Gastrocnemius medialis (tissue), 4 donors: ENCODE data around the gene CELF1. TPM values are rescaled to one million over a fixed set of nuclear protein-coding genes. Genes with fewer than 3 reads are reported as not detected.

Experiments
- ATAC-seq, 2 donors: fragments of 150-250 bp; one replicate each; pipeline ENCODE4 v1.9.1; 2016
- DNase-seq, 2 donors: peaks; one replicate each; pipeline ENCODE4 v3.0.0-alpha.2; 2019
- H3K27ac ChIP-seq, 4 donors: fragments of 200-600 bp; sonication (generic); 1 replicate in 1 of 4; 2 replicates in 3 of 4; pipeline ENCODE4 v1.5.1; 2016 to 2018; ENCODE audit warnings: mild to moderate bottlenecking in 2 of 4, moderate library complexity in 1 of 4
- H3K27me3 ChIP-seq, 3 donors: fragments of 200-600 bp; sonication (generic) in 2 of 3; 1 replicate in 1 of 3; 2 replicates in 2 of 3; pipeline versions ENCODE4 v1.5.1 to v1.6.0; 2016 to 2019; ENCODE audit warnings: mild to moderate bottlenecking in 1 of 3, moderate library complexity in 1 of 3
- H3K36me3 ChIP-seq, 2 donors: fragments of 200-600 bp; sonication (generic) in 1 of 2; one replicate each; pipeline ENCODE4 v1.5.1; 2017 to 2018
- H3K4me1 ChIP-seq, 2 donors: fragments of 200-600 bp; sonication (generic) in 1 of 2; one replicate each; pipeline ENCODE4 v1.5.1; 2016 to 2017; ENCODE audit warnings: mild to moderate bottlenecking in 2 of 2
- H3K4me3 ChIP-seq, 4 donors: fragments of 200-600 bp; sonication (generic) in 3 of 4; 1 replicate in 1 of 4; 2 replicates in 3 of 4; pipeline ENCODE4 v1.5.1; 2016 to 2019; ENCODE audit warnings: mild to moderate bottlenecking in 2 of 4
- H3K9me3 ChIP-seq, 3 donors: fragments of 200-600 bp; sonication (generic) in 2 of 3; 1 replicate in 1 of 3; 2 replicates in 2 of 3; pipeline ENCODE4 v1.5.1; 2016 to 2019
- POLR2A ChIP-seq, 2 donors: fragments of 450-650 bp; IDR thresholded peaks; one replicate each; pipeline ENCODE4 v1.6.1; 2017; ENCODE audit warnings: antibody characterized with exemption in 2 of 2, mild to moderate bottlenecking in 2 of 2, moderate library complexity in 2 of 2
- in situ Hi-C, 4 donors: fragments of 200-750 bp; cut with MboI; loops; one replicate each; pipeline versions ENCODE4 v1.15.0 to v1.8.0; 2017; ENCODE audit warnings: low sequenced_read_pairs in 4 of 4
- intact Hi-C: fragments of 100-400 bp; cut with DNase I; formaldehyde crosslinking; loops from one replicate; pipeline ENCODE4 v1.15.1; 2023; ENCODE audit warnings: low total_unique reads
- total RNA-seq, 4 donors: library from RNA; depleted of rRNA; stranded (reverse); fragments of >200 nt; gene quantifications; one replicate each; pipeline versions ENCODE4 v1.1.0 to v1.2.3, GENCODE V29; 2016
- TF ChIP-seq, protein P1 (sequence below), 5 experiments: fragments of 450-650 bp in 3 of 5; fragments of 200-600 bp in 2 of 5; sonication (generic) in 2 of 5; IDR thresholded peaks in 4 of 5; conservative IDR thresholded peaks in 1 of 5; 1 replicate in 4 of 5; 2 replicates in 1 of 5; pipeline ENCODE4 v1.5.1; 2016 to 2019; ENCODE audit warnings: antibody characterized with exemption in 5 of 5, mild to moderate bottlenecking in 3 of 5, moderate library complexity in 3 of 5

CELF1 gene
- total RNA-seq, 4 donors from 2014 or later, result 106 to 185 (median 136) TPM

DNA sequence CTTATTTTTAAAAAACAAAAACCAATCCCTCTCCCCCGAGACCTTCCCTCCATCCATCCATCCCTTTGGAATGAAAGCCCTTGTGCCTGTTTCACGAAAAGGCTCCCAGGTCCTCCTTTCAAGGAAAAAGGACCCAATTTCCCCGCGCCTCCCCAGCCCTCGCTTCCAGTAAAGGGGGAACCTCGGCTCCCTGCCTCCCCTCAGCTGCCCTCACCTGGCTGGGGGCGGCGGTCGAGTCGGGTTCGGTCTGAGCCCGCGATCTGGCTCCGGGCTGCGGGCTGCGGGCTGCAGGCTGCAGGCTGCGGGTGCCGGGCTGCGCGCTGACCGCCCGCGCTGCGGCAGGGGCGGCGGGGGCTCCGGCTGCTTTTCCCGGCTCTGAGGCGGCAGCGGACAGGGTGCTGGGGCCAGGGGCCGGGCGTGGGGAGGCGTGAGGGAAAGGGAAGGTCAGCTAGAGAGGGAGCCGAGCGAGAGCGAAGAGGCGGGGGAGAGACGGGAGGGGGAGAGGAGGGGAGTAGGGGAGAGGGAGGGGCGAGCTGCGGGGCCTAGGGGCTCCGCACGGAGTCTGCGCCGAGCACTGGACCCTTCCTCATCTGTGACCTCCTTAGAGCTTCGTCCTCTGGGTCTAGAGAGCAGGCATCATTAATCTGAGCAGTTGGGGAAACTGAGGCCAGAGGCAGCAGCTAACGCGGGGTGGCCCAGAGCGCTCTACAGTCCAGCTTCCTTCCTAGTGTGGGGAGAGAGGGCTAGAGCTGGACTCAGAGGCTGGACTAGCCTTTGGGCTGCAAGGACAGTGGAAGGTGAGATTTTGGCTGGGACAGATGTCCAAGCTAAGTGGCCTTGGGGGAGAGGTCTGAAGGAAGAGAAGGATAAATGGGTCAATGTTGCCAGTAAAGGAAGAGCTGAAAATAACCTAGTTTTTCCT lies 41.3 kb upstream of the CELF1 start, which contains the start of gene C1QTNF4:
TSS of gene C1QTNF4 (minus strand) at position 478 of the 922 bp plus-strand sequence. CDS start 3,601 bp downstream, outside the sequence.
- Histone ChIP-seq H3K36me3 (no peaks in the 10 kb centered on the region), H3K4me3 (peak within 1 kb of the TSS in 3 of 4 donors; percentile 5 to 36 (median 32)), H3K9me3 (no peaks in the 10 kb centered on the region), H3K4me1 (peaks cover 4 to 9% of the 10 kb centered on the region in 2 donors), H3K27me3 (peaks cover 29 to 53% (median 47%) of the 10 kb centered on the region in 3 donors), H3K27ac (no peak within 1 kb of the TSS)
- DNase-seq, result no peak
- no peak for TF ChIP-seq POLR2A (IDR thresholded peaks at IDR 0.05)
- intact Hi-C loops, result no loop called here
- in situ Hi-C loops, result no loop called here
- peak in 1 of 2 donors; percentile 22 for ATAC-seq

DNA sequence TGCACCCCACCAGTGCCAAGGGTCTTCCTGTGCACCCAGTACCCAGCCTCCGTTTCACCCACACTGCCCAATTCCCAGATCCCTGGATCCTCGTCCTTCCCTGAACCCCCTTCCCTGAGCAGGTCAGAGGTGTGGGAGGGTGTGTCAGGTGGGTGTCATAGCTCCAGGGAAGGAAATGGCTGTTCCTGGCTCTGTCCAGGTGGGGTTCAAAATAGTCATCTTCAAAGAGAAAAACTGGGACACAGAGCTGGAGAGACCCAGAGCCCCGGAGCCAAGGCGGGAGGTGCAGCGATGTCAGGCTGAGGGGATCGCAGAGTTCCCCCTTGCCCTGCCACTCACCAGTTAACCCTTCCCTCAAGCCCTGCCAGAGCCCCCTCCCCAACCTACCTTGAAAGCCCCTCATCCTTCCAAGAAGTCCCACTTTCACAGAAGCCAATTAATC lies 40.6 kb upstream of the CELF1 start:
- H3K27ac ChIP-seq, result no peak overlapping the region
- intact Hi-C loops, result no loop called here
- DNase-seq, result no peak

DNA sequence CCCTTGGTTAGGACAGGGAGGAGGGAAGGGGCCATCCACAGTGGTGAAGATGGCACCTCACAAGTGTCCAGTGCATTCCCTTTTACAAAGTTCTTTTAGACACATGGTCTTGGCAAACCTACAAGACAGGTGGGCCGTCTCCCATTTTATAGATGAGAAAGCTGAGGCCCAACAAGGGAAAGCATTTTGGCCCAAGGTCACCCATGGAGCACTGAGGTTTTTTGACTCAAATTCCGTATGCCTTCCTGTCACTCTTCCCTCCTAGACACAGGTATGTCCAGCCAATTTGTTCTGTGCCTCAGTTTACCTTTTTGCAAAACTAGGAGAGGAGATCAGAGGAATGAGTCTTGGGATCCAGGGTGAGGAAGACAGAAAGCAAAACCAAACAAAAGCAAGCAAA lies 40.0 kb upstream of the CELF1 start:
- intact Hi-C loops, result no loop called here
- H3K27me3 ChIP-seq, result peaks cover 29 to 55% (median 47%) of the 10 kb centered on the region in 3 donors
- in situ Hi-C loops, result no loop called here
- H3K9me3 ChIP-seq, result no peaks in the 10 kb centered on the region
- no peak for ATAC-seq
- DNase-seq, result no peak
- H3K4me3 ChIP-seq, result no peak overlapping the region
- TF ChIP-seq, protein P1, sequence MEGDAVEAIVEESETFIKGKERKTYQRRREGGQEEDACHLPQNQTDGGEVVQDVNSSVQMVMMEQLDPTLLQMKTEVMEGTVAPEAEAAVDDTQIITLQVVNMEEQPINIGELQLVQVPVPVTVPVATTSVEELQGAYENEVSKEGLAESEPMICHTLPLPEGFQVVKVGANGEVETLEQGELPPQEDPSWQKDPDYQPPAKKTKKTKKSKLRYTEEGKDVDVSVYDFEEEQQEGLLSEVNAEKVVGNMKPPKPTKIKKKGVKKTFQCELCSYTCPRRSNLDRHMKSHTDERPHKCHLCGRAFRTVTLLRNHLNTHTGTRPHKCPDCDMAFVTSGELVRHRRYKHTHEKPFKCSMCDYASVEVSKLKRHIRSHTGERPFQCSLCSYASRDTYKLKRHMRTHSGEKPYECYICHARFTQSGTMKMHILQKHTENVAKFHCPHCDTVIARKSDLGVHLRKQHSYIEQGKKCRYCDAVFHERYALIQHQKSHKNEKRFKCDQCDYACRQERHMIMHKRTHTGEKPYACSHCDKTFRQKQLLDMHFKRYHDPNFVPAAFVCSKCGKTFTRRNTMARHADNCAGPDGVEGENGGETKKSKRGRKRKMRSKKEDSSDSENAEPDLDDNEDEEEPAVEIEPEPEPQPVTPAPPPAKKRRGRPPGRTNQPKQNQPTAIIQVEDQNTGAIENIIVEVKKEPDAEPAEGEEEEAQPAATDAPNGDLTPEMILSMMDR (IDR thresholded peaks at IDR 0.05 in 4 of 5, conservative IDR thresholded peaks at IDR 0.05 in 1 of 5), result no peak
- no peak for TF ChIP-seq POLR2A (IDR thresholded peaks at IDR 0.05)
- peaks cover 4 to 9% of the 10 kb centered on the region in 2 donors for H3K4me1 ChIP-seq
- no peaks in the 10 kb centered on the region for H3K36me3 ChIP-seq
- H3K27ac ChIP-seq, result no peak overlapping the region

More for the DNA sequence above, 40.6 kb upstream of the CELF1 start:
- peaks cover 4 to 9% of the 10 kb centered on the region in 2 donors for H3K4me1 ChIP-seq
- H3K4me3 ChIP-seq, result no peak overlapping the region
- in situ Hi-C loops, result no loop called here
- no peaks in the 10 kb centered on the region for H3K36me3 ChIP-seq
- no peak for ATAC-seq
- TF ChIP-seq, protein P1 (IDR thresholded peaks at IDR 0.05 in 4 of 5, conservative IDR thresholded peaks at IDR 0.05 in 1 of 5), result no peak
- TF ChIP-seq POLR2A (IDR thresholded peaks at IDR 0.05), result no peak
- no peaks in the 10 kb centered on the region for H3K9me3 ChIP-seq
- H3K27me3 ChIP-seq, result peaks cover 29 to 55% (median 47%) of the 10 kb centered on the region in 3 donors

DNA sequence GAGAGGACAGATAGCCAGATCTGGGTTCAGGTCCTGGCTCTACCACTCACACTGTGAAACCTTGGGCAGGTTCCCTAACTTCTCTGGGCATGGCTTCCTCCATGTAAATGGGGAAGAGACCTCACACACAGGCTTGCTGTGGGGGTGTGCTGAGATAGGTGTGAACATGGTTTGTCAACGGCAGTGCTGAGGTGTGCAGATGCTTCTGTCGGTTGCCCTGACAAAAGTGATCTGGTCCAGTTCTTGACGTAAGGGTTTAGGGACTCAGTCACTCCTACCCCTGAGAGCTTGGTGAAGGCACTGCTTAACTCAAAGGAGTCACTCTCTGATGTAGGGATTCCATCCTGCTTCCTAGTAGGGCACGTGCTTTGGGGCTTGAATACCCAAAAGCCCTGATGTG lies 39.3 kb upstream of the CELF1 start:
- Histone ChIP-seq H3K27ac (no peak overlapping the region), H3K9me3 (no peaks in the 10 kb centered on the region), H3K36me3 (no peaks in the 10 kb centered on the region), H3K4me3 (no peak overlapping the region), H3K4me1 (peaks cover 4 to 9% of the 10 kb centered on the region in 2 donors), H3K27me3 (peaks cover 29 to 55% (median 47%) of the 10 kb centered on the region in 3 donors)
- no peak for ATAC-seq
- intact Hi-C loops (no loop called here), in situ Hi-C loops (no loop called here)
- TF ChIP-seq, protein P1 (IDR thresholded peaks at IDR 0.05 in 4 of 5, conservative IDR thresholded peaks at IDR 0.05 in 1 of 5), result no peak
- TF ChIP-seq POLR2A (IDR thresholded peaks at IDR 0.05), result no peak
- no peak for DNase-seq

DNA sequence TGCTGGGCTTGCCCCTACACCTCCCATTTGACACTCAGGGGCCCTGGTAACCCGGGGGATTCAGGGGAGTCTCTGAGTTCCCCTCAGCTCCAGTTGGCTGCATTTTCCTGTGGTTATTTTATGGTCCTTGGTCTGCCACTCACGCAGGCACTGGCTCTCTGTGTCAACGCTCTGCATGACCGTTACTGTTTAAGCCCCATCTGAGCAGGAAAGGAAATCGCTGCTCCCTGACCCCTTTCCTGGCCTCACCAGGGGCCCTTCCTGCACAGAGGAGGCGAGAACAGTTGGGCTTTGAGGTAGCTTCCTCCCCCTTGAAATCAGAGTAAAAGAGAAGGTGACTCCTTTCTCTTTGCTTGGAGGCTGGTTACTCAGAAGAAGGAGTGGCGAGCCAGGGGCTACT lies 38.8 kb upstream of the CELF1 start:
- Histone ChIP-seq H3K4me3 (no peak overlapping the region), H3K9me3 (no peaks in the 10 kb centered on the region), H3K27me3 (peaks cover 29 to 55% (median 47%) of the 10 kb centered on the region in 3 donors), H3K4me1 (peaks cover 4 to 9% of the 10 kb centered on the region in 2 donors), H3K27ac (no peak overlapping the region), H3K36me3 (no peaks in the 10 kb centered on the region)
- intact Hi-C loops, result no loop called here
- in situ Hi-C loops, result no loop called here
- DNase-seq (no peak), ATAC-seq (no peak)
- TF ChIP-seq POLR2A (IDR thresholded peaks at IDR 0.05), result no peak
- TF ChIP-seq, protein P1 (IDR thresholded peaks at IDR 0.05 in 4 of 5, conservative IDR thresholded peaks at IDR 0.05 in 1 of 5), result no peak
